GM18951 (cell line): Measurements from ENCODE around the gene SH3BP4.

Experiments used
- POLR2A ChIP-seq: IDR thresholded peaks from 4 replicates; pipeline ENCODE4 v1.6.1; 2011; ENCODE audit warnings: mild to moderate bottlenecking; ENCODE audit not compliant: insufficient read length, insufficient read depth; ENCODE audit errors: extremely low read depth
- in situ Hi-C: fragments of 300-500 bp; cut with MboI; formaldehyde crosslinking; loops from one replicate; pipeline ENCODE4 v1.12.0; 2022; ENCODE audit warnings: low sequenced_read_pairs, mixed read lengths, inconsistent platforms; ENCODE audit not compliant: unreplicated experiment

SH3BP4 gene

GRCh38 chr2:235087832-235088495 lies 136.1 kb downstream of the SH3BP4 start:
- no peak for TF ChIP-seq POLR2A
- in situ Hi-C loops, result no loop called here

GRCh38 chr2:235088496-235088921 lies 136.7 kb downstream of the SH3BP4 start:
- no peak for TF ChIP-seq POLR2A
- in situ Hi-C loops, result no loop called here

- TF ChIP-seq POLR2A, result no peak
- in situ Hi-C loops, result no loop called here
Observed at GRCh38 chr2:235091421-235091820, 139.6 kb downstream of the SH3BP4 start.

- in situ Hi-C loops, result no loop called here
- no peak for TF ChIP-seq POLR2A
Observed at GRCh38 chr2:235091983-235092382, 140.2 kb downstream of the SH3BP4 start.

- in situ Hi-C loops, result no loop called here
- no peak for TF ChIP-seq POLR2A
Observed at GRCh38 chr2:235092433-235093223, 140.8 kb downstream of the SH3BP4 start.

- in situ Hi-C loops, result no loop called here
- no peak for TF ChIP-seq POLR2A
Observed at GRCh38 chr2:235094457-235094856, 142.6 kb downstream of the SH3BP4 start.

GRCh38 chr2:235095569-235095968 lies 143.8 kb downstream of the SH3BP4 start:
- no peak for TF ChIP-seq POLR2A
- in situ Hi-C loops, result no loop called here

- TF ChIP-seq POLR2A, result no peak
- in situ Hi-C loops, result no loop called here
Observed at GRCh38 chr2:235096447-235096846, 144.6 kb downstream of the SH3BP4 start.

- TF ChIP-seq POLR2A, result no peak
- in situ Hi-C loops, result no loop called here
Observed at GRCh38 chr2:235097196-235097595, 145.4 kb downstream of the SH3BP4 start.

- TF ChIP-seq POLR2A, result no peak
- in situ Hi-C loops, result no loop called here
Observed at GRCh38 chr2:235098269-235098668, 146.5 kb downstream of the SH3BP4 start.

- no peak for TF ChIP-seq POLR2A
- in situ Hi-C loops, result no loop called here
Observed at GRCh38 chr2:235098736-235099494, 147.1 kb downstream of the SH3BP4 start.

- in situ Hi-C loops, result loop anchor here (10.0 kb wide), 1 partner anchor 558 kb away; no protein-coding TSS in a partner anchor
- TF ChIP-seq POLR2A, result no peak
Observed at GRCh38 chr2:235102896-235103295, 151.1 kb downstream of the SH3BP4 start.
